Psoas muscle (tissue), 8 donors: ENCODE data around the gene TMEFF2. TPM values are rescaled to one million over a fixed set of nuclear protein-coding genes. Genes with fewer than 3 reads are reported as not detected.

ENCODE experiments used
- ATAC-seq, 4 donors: fragments of 200-7000 bp; cut with Tn5 transposase; one replicate each; pipeline ENCODE4 v1.9.1; 2020; ENCODE audit warnings: moderate library complexity in 3 of 4, mild to moderate bottlenecking in 2 of 4
- DNase-seq, 2 donors: peaks; one replicate each; pipeline ENCODE4 v3.0.0-alpha.2; 2020
- H3K27ac ChIP-seq: fragments of 200-600 bp; one replicate; pipeline ENCODE4 v1.8.0; 2022
- H3K27me3 ChIP-seq, 3 donors: fragments of 200-600 bp in 1 of 3; one replicate each; pipeline versions ENCODE4 v1.6.1 to v1.8.0; 2013 to 2022; ENCODE audit warnings: low read length in 2 of 3, mild to moderate bottlenecking in 2 of 3, moderate library complexity in 1 of 3; ENCODE audit not compliant: insufficient read depth in 3 of 3
- H3K36me3 ChIP-seq, 2 donors: fragments of 200-600 bp in 1 of 2; one replicate each; pipeline versions ENCODE4 v1.6.1 to v1.8.0; 2013 to 2022; ENCODE audit warnings: low read depth in 1 of 2, mild to moderate bottlenecking in 1 of 2, moderate library complexity in 1 of 2; ENCODE audit not compliant: insufficient read depth in 1 of 2
- H3K4me1 ChIP-seq: fragments of 200-600 bp; one replicate; pipeline ENCODE4 v1.8.0; 2022
- H3K4me3 ChIP-seq: fragments of 200-600 bp; one replicate; pipeline ENCODE4 v1.8.0; 2022; ENCODE audit warnings: mild to moderate bottlenecking
- H3K9me3 ChIP-seq: fragments of 200-600 bp; one replicate; pipeline ENCODE4 v1.8.0; 2022
- WGBS, 3 donors: extraction: QIAGEN DNeasy Blood & Tissue Kit; methylation state at CpG; one replicate each; pipeline versions ENCODE4 v1.1.6 to v1.1.7; 2013; 5-methylcytosine and 5-hydroxymethylcytosine counted together
- intact Hi-C, 2 donors: fragments of 100-400 bp; cut with DNase I; formaldehyde crosslinking; loops; one replicate each; pipeline versions ENCODE4 v1.11.0 to v1.14.2; 2022
- polyA plus RNA-seq, 3 donors: library from polyadenylated mRNA; stranded (reverse); fragments of 200-250 nt; gene quantifications; one replicate each; pipeline ENCODE4 v1.2.3, GENCODE V29; 2013
- total RNA-seq, 4 donors: library from RNA; stranded (reverse); fragmentation: NEBNext Ultra II Directional in 2 of 4; extraction: Animal tissue kit (Norgen Biotek cat#: 25700) in 2 of 4; gene quantifications; one replicate each; pipeline versions ENCODE4 v1.2.1 to v1.2.4, GENCODE V29; 2021 to 2023
- TF ChIP-seq, protein P1 (sequence below): fragments of 200-600 bp; IDR thresholded peaks from one replicate; pipeline ENCODE4 v1.8.0; 2022; ENCODE audit warnings: antibody characterized with exemption
- donor health status: healthy with polysubstance abuse.
- donor health status: DM: no; HTN: no; CAD: no; lungs with moderate emphysema.
- donor health status: Bipolar disorder and iron deficiency.
- donor health status: healthy.
- donor health status: DM: yes; HTN: yes; CAD: no.
- donor health status: DM: no; HTN: no; CAD: no.
- donor health status: DM: no; HTN: no; CAD: no.
- donor health status: DM: yes; HTN: yes; CAD: no.

The TMEFF2 gene
- total and polyA plus RNA-seq, 7 donors = 0.07 to 0.47 (median 0.16) TPM; not detected in 4

DNA sequence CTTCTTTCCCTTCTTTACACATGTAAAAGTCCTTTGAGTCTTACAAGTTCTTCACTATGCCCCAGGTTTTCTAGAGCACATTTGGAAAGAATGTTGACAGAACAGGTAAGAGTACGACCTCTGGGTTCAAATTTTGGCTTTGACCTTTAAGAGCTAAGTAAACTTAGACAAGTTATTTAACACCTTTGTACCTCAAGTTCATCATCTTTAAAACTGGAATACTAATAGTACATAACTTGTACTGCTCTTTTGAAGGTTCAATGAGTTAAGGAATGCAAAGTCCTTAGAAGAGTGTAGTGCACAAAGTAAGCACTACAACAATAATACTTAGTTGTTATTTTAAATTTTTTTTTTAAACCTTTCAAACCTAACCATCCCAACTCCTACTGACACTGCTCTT is 156.6 kb downstream of the TMEFF2 start:
- DNase-seq (no peak), ATAC-seq (no peak)
- TF ChIP-seq, protein P1, sequence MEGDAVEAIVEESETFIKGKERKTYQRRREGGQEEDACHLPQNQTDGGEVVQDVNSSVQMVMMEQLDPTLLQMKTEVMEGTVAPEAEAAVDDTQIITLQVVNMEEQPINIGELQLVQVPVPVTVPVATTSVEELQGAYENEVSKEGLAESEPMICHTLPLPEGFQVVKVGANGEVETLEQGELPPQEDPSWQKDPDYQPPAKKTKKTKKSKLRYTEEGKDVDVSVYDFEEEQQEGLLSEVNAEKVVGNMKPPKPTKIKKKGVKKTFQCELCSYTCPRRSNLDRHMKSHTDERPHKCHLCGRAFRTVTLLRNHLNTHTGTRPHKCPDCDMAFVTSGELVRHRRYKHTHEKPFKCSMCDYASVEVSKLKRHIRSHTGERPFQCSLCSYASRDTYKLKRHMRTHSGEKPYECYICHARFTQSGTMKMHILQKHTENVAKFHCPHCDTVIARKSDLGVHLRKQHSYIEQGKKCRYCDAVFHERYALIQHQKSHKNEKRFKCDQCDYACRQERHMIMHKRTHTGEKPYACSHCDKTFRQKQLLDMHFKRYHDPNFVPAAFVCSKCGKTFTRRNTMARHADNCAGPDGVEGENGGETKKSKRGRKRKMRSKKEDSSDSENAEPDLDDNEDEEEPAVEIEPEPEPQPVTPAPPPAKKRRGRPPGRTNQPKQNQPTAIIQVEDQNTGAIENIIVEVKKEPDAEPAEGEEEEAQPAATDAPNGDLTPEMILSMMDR = no peak
- Histone ChIP-seq H3K27me3 (no peaks in the 10 kb centered on the region), H3K36me3 (no peaks in the 10 kb centered on the region), H3K27ac (no peak overlapping the region), H3K9me3 (no peaks in the 10 kb centered on the region), H3K4me3 (no peak overlapping the region), H3K4me1 (peaks cover 3% of the 10 kb centered on the region)
- WGBS, 3 donors = 84 to 96% (median 94%) methylated on average over 1 of the region's 1 CpG
- intact Hi-C loops = no loop called here

DNA sequence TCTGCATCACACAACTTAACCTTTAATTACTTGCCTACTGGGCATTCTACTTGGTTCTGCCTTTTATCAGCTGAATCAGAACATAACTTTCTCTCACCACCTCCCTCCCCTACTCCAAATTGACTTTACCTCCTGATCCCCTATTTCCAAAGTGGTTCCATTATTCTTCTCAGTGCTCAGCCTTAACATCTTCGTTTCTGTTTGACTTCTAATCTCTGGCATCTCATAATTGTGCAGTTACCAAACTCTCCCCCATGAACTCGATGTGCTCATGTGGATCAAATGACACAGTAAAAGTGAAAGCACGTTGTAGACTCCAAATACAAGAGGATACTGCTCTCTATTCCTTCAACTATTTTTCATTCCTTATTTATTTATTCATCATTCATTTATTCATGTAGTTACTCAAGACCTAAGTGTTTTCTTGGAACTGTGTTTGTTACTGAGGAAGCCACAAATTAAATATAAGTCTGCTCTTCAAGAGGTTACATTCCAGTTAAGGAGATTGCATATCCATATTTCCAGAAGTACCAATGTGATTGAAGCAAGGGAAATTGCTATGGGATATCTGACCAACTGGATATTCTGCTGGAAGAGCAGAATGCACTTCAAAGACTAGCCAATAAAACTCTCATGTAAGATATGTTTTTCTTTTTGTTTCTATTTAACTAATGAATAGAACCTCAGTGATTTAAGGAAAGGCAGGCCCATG is 158.8 kb downstream of the TMEFF2 start:
- Histone ChIP-seq H3K4me3 (no peak overlapping the region), H3K36me3 (no peaks in the 10 kb centered on the region), H3K9me3 (no peaks in the 10 kb centered on the region), H3K27ac (no peak overlapping the region), H3K4me1 (peaks cover 3% of the 10 kb centered on the region), H3K27me3 (no peaks in the 10 kb centered on the region)
- TF ChIP-seq, protein P1 = no peak
- DNase-seq (no peak), ATAC-seq (no peak)
- WGBS, 3 donors = 11 to 19% (median 14%) methylated on average over 3 of the region's 3 CpGs
- intact Hi-C loops = no loop called here

DNA sequence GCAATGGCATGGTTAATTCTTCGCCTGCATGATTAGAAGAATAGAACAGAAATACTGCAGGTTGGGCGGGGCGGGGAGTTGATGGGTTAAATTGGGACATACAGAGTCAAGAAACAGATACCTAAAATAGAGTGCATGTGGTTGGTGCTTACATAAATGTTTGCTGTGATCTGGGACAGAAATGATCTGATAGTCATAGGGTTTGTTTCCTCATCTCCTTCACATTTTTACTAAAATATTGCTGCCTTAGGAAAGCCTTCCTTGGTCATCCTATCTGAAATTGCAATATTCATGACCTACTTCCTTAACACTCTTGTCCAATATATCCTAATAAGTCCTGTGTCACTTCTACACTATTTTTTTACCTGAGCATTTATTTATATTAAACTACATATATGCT is 163.9 kb downstream of the TMEFF2 start:
- Histone ChIP-seq H3K36me3 (no peaks in the 10 kb centered on the region), H3K27me3 (no peaks in the 10 kb centered on the region), H3K4me3 (no peak overlapping the region), H3K9me3 (no peaks in the 10 kb centered on the region), H3K27ac (no peak overlapping the region), H3K4me1 (peaks cover under 1% of the 10 kb centered on the region)
- intact Hi-C loops = no loop called here
- TF ChIP-seq, protein P1 = no peak
- ATAC-seq = no peak
- no peak for DNase-seq
- WGBS, 3 donors = 95 to 97% (median 96%) methylated on average over 3 of the region's 3 CpGs

DNA sequence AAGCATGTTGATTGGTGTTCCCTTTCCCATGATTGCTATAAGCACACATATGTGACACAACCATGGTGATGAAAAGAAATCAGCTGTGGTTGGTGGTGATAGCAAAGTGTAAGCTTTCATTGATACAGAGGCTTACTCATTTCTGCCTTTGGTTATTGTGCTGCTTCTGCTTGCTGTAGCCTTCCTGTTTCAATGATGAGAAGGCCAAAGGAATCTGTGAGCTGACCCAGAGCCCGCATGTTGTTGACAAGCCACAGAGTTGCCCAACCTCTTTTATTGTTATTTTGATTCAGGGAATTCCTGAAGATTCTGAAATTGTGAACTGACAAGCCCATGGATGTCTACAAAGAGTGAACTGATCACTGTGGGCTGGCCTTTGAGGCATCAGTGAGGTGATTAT is 164.4 kb downstream of the TMEFF2 start:
- Histone ChIP-seq H3K9me3 (no peaks in the 10 kb centered on the region), H3K27me3 (no peaks in the 10 kb centered on the region), H3K36me3 (no peaks in the 10 kb centered on the region), H3K27ac (no peak overlapping the region), H3K4me1 (no peaks in the 10 kb centered on the region), H3K4me3 (no peak overlapping the region)
- ATAC-seq = no peak
- intact Hi-C loops = no loop called here
- DNase-seq = no peak
- TF ChIP-seq, protein P1 = no peak
- WGBS, 3 donors = 90 to 100% (median 94%) methylated on average over 1 of the region's 1 CpG

DNA sequence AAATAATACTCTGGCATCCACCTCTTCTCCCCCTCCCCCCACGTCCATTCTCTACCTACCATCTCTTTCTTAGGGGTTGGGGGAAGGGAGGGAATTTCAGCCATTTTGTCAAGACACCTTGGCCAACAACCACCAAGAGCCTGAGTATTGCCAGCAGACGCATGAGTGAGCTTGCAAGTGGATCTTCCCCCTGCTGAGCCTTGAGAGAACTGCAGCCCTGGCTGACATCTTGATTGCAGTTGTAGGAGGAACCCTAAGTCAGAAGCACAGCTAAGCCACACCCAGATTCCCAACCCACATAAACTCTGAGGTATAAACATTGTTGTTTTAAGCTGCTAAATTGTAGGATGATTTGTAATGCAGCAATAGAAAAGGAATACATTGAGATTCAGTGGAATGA is 165.6 kb downstream of the TMEFF2 start:
- DNase-seq = no peak
- no peaks in the 10 kb centered on the region for H3K4me1 ChIP-seq
- intact Hi-C loops = no loop called here
- no peak overlapping the region for H3K4me3 ChIP-seq
- no peaks in the 10 kb centered on the region for H3K27me3 ChIP-seq
- TF ChIP-seq, protein P1 = no peak
- H3K27ac ChIP-seq = no peak overlapping the region
- H3K9me3 ChIP-seq = no peaks in the 10 kb centered on the region
- no peak for ATAC-seq
- 94 to 98% (median 95%) methylated on average over 2 of the region's 2 CpGs for WGBS, 3 donors
- H3K36me3 ChIP-seq = no peaks in the 10 kb centered on the region
